ENCODE results near the gene SNX1.
A peak's percentile ranks its signal among the peaks of the same experiment; 100 is the strongest.

The SNX1 gene

DNA sequence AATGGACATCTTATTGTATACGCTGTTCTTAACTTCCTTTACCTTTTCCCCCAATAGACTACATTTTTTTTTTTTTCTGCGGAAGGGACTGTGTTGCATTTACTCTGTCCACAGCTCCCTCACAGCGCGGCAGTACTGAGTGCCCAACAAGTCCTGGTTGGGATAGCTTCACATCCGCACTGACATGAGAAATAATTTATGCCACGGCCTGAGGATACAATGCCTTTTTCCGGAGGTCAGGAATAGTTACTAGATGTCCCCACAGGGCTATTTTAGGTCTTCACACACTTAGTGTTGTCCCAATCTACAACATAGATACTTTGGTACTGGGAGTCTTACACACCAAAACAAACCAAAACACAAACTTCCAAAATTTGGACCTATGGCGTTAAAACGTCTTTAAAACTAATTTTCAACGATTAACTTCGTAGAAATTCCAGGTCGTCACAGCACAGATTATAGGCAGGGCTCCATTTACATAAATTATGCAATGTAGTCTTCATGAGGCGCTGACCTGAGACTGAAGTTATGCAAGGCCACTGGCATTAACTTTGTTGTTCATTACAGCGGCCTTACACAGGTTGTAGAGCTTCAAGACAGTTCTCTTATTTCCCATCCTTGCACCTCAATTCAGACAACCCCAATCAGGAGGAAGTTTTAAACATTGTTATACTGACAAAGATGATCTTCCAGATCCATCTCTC lies 68.0 kb downstream of the SNX1 start:
- DNase-seq (ENCODE audit: low read depth), result no peak

DNA sequence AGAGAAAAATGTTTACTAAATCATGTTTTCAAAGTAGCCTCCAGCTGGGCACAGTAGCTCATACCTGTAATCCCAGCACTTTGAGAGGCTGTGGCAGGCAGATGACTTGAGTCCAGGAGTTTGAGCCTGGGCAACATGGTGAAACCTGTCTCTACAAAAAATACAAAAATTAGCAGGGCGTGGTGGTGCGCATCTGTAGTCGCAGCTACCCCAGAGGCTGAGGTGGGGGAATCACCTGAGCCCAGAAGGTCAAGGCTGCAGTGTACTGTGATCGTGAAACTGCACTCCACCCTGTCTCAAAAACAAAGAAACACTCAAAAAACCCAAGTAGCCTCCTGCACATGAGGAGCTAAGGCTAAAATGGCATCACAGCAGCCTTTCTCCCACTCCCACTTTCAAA lies 68.7 kb downstream of the SNX1 start:
- no peak for DNase-seq (ENCODE audit: low read depth)

DNA sequence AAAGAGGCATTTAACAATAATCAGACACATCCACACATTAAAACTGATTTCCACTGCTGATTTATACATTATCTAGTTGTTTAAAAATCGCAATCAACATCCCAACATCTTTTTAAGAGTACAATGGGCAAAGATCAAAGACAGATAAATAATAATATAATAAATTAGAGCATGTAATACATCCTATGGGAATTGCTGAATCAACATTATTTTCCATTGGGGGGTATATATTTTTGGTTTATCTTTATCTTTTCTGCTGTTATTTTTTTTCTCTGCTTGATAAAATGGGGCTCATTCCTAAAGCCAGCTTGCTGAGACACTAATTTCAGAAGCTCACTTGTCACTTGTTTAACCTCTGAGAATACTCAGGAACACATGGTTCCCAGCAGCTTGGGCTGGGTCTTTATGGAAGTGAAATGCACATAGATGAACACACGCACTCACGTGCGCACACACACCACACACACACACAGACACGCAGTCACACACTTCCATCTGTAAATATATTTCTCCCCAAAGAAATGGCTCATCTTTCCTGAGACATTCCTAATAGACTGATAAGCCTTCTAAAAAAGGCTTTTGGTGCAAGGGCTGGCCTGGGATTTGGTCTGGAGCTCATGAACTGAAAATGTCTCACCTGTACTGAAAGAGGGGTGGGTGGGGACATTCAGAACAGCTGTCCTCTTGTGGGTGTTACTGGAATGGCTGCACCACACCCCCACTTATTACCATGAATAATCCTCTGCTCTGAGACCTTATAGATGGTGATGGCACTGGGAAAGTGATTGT lies 70.5 kb downstream of the SNX1 start:
- DNase-seq (ENCODE audit: low read depth), result no peak

DNA sequence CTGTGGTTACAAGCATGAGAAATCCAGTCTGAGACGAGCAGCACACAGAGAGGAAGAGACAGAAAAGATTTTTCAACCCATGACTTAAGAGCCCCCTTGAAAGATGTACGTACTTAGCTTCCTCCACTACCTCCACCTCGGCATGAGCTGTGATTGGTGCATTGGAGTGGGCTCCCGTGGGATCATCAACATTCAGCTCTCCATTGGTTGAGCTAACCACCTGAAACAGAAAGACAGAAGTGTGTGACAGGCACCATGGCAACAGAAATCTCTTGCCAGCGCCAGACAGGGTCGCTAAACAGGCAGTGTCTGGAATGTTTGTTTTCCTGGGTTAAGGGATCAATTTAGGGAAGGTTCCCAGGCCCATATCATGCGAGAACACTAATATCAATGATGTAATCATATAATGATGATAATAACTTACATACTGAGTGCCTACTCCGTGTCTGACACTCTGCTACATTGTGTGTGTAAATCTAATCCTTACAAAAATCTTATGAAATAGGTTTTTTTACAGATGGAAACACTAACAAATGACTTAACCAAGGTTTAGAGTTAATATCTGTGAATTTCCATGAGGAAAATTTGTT lies 84.5 kb downstream of the SNX1 start:
- DNase-seq (ENCODE audit: low read depth), result no peak

DNA sequence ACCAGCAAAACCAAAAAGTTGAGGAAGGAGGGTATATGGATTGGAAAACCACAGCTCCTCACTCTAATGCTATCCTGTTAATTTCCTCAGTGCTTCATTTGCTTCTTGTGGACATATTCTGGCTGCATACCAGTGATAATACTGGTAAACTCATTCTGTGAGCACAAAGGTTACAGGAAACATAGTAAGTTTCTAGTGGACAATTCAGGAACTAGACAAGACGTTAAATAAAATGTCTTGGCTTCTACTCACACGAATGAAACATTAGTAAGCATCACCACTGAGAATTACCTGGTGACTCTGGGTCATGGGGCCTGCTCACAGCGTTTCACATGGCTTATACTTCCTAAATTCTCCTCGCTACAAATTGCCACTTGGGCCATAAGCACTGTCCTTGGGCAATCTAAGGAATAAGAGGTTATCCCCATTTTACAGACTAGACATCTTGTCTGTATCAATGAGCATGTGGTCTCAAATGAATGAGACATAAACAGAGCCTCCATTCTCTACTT lies 87.1 kb downstream of the SNX1 start:
- no peak for DNase-seq (ENCODE audit: low read depth)

DNA sequence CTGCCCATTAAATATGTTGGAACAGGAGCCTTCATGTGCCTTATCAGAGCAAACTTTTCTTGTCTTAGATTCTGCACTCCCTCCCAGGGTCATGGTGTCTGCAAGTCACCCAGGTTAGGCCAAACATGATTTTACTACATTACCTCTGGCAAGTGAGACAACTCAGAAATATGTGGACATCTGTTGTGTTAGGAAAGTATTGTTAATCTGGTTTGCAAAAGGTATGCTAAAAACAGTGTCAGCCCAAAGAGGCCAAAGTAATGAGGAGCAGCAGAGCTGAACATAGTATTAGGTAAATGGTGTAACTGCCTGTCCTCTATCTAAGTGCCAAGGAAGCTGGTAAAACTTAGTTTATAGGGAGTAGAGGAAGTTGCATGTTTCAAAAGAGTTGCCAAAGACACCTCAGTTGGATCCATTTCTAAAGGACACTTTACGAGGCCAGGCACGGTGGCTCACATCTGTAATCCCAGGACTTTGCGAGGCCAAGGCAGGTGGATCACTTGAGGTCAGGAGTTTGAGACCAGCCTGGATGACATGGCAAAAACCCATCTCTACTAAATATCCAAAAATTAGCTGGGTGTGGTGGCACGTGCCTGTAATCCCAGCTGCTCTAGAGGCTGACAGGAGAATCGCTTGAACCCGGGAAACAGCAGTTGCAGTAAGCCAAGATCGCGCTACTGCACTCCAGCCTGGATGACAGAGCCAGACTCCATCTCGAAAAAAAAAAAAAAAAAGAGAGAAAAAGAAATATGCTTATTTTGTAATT lies 89.5 kb downstream of the SNX1 start:
- DNase-seq (ENCODE audit: low read depth), result no peak

- peak; percentile 17 for DNase-seq (ENCODE audit: low read depth)
Observed at GRCh38 chr15:64187396-64188191, 91.8 kb downstream of the SNX1 start.

Measured in ELR (cell line).